ENCODE results near the gene C6orf89.
"Not testable (repeated sequence)": the region's sequence is repeated elsewhere in the genome, so short reads cannot be mapped to it uniquely, and the experiment has no call there.

GRCh38 chr6:36949076-36949475 lies 63.3 kb downstream of the C6orf89 start:
- TF ChIP-seq POLR2AphosphoS5 (IDR thresholded peaks at IDR 0.05); POLR2A (IDR thresholded peaks at IDR 0.05); CTCF (IDR thresholded peaks at IDR 0.05 in 8 of 11, conservative IDR thresholded peaks at IDR 0.05 in 3 of 11): not testable (repeated sequence)
